Measurements from ENCODE around the gene GPS2.

Gene GPS2

GRCh38 chr17:7309628-7310027 lies 5.5 kb downstream of the GPS2 start:
- Histone ChIP-seq H3K14ac (ENCODE audit: low read length) (no peak overlapping the region), H2AFZ (ENCODE audit: insufficient read depth, low read length, poor library complexity) (no peak overlapping the region), H2AK5ac (ENCODE audit: low read length) (no peak overlapping the region), H4K91ac (ENCODE audit: low read depth, low read length) (no peak overlapping the region), H3K9me3 (ENCODE audit: insufficient read depth, low read depth, low read length) (no peaks in the 10 kb centered on the region), H3K36me3 (ENCODE audit: control insufficient read depth in 1 of 2, insufficient read depth in 2 of 2, low read length in 2 of 2) (peaks cover 35 to 44% of the 10 kb centered on the region in 2 experiments), H3K9ac (ENCODE audit: low read length) (no peak overlapping the region), H3K79me2 (ENCODE audit: control insufficient read depth, insufficient read depth, low read length, poor library complexity) (peaks cover 22% of the 10 kb centered on the region), H2BK12ac (ENCODE audit: low read length) (no peak overlapping the region), H3K4ac (ENCODE audit: low read depth, low read length) (peak overlapping the region; percentile 82), H3K79me1 (ENCODE audit: low read length) (peaks cover 16% of the 10 kb centered on the region), H3K4me1 (ENCODE audit: control insufficient read depth in 1 of 2, insufficient read depth in 2 of 2, low read length in 2 of 2) (peaks cover 4 to 6% of the 10 kb centered on the region in 2 experiments), H3K23ac (ENCODE audit: low read length) (no peak overlapping the region), H3K27ac (ENCODE audit: low read depth, low read length) (no peak overlapping the region), H2BK5ac (ENCODE audit: low read depth, low read length, poor library complexity) (no peak overlapping the region), H3K27me3 (ENCODE audit: insufficient read depth, low read length) (no peaks in the 10 kb centered on the region), H4K8ac (ENCODE audit: low read depth, low read length) (no peak overlapping the region), H2BK120ac (ENCODE audit: insufficient read depth, low read length, poor library complexity) (no peak overlapping the region), H3K4me3 (ENCODE audit: low read depth, low read length) (no peak overlapping the region), H4K12ac (ENCODE audit: low read depth, low read length) (no peak overlapping the region), H3K18ac (ENCODE audit: low read length) (no peak overlapping the region), H3K4me2 (ENCODE audit: low read length) (no peak overlapping the region)
- no peak for DNase-seq
- WGBS (ENCODE audit: extremely low coverage, insufficient coverage, insufficient read length) = no CpG with 5 or more reads among the region's 12 CpGs

DNA sequence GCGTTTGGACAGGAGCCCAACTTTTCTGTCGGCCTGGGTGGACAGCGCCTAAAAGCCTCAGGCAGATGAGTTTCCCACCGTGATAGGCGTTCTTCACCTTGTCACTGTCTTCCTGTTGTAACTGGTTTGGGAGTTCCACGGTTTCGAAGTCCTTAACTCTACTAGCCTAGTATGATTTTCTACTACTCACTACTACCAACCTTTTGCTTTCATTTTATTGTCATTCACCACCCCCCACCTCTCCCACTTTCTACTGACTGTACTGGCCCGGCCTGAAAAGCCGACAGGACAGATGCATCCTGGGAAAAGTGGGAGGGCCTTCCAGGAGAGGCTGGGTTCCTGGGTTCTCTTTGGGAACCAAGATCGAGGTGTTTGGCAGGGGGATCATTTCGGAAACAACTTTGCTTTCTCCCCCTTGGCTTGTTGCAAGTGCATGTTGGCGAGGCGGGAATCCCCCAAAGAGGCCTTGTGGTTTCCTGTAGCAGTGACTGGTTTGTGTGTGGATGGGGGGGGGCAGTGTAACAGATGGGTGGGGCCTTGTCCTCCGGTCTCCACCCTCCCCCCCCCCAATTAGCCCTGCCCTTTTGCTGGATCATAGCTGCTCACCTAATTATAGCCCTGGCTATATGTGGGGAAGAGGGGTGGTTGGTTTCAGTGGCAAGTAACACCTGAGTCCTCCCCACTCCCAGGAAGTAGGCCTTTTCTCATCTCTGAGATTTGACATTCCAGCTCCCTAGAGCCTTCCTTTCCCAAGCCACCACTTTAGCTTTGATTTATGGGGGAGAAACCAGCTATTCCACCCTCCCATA lies 6.3 kb downstream of the GPS2 start:
- Histone ChIP-seq H3K14ac (ENCODE audit: low read length) (peak overlapping the region; percentile 97), H2AFZ (ENCODE audit: insufficient read depth, low read length, poor library complexity) (no peak overlapping the region), H3K4me1 (ENCODE audit: control insufficient read depth in 1 of 2, insufficient read depth in 2 of 2, low read length in 2 of 2) (peaks cover 4 to 5% of the 10 kb centered on the region in 2 experiments), H4K12ac (ENCODE audit: low read depth, low read length) (peak overlapping the region; percentile 69), H3K4me3 (ENCODE audit: low read depth, low read length) (peak overlapping the region; percentile 99), H3K9ac (ENCODE audit: low read length) (peak overlapping the region; percentile 99), H3K4me2 (ENCODE audit: low read length) (peak overlapping the region; percentile 97), H3K36me3 (ENCODE audit: control insufficient read depth in 1 of 2, insufficient read depth in 2 of 2, low read length in 2 of 2) (peaks cover 33 to 41% of the 10 kb centered on the region in 2 experiments), H3K23ac (ENCODE audit: low read length) (no peak overlapping the region), H2AK5ac (ENCODE audit: low read length) (peak overlapping the region; percentile 96), H4K91ac (ENCODE audit: low read depth, low read length) (peak overlapping the region; percentile 94), H3K79me2 (ENCODE audit: control insufficient read depth, insufficient read depth, low read length, poor library complexity) (peaks cover 22% of the 10 kb centered on the region), H3K27ac (ENCODE audit: low read depth, low read length) (peak overlapping the region; percentile 90), H4K8ac (ENCODE audit: low read depth, low read length) (peak overlapping the region; percentile 96), H3K18ac (ENCODE audit: low read length) (peak overlapping the region; percentile 98), H3K79me1 (ENCODE audit: low read length) (peaks cover 16% of the 10 kb centered on the region), H2BK5ac (ENCODE audit: low read depth, low read length, poor library complexity) (peak overlapping the region; percentile 95), H3K9me3 (ENCODE audit: insufficient read depth, low read depth, low read length) (no peaks in the 10 kb centered on the region), H2BK120ac (ENCODE audit: insufficient read depth, low read length, poor library complexity) (peak overlapping the region; percentile 82), H2BK12ac (ENCODE audit: low read length) (no peak overlapping the region), H3K27me3 (ENCODE audit: insufficient read depth, low read length) (no peaks in the 10 kb centered on the region), H3K4ac (ENCODE audit: low read depth, low read length) (peak overlapping the region; percentile 80)
- WGBS (ENCODE audit: extremely low coverage, insufficient coverage, insufficient read length) = no CpG with 5 or more reads among the region's 14 CpGs
- peak; percentile 72 to 82 for DNase-seq

DNA sequence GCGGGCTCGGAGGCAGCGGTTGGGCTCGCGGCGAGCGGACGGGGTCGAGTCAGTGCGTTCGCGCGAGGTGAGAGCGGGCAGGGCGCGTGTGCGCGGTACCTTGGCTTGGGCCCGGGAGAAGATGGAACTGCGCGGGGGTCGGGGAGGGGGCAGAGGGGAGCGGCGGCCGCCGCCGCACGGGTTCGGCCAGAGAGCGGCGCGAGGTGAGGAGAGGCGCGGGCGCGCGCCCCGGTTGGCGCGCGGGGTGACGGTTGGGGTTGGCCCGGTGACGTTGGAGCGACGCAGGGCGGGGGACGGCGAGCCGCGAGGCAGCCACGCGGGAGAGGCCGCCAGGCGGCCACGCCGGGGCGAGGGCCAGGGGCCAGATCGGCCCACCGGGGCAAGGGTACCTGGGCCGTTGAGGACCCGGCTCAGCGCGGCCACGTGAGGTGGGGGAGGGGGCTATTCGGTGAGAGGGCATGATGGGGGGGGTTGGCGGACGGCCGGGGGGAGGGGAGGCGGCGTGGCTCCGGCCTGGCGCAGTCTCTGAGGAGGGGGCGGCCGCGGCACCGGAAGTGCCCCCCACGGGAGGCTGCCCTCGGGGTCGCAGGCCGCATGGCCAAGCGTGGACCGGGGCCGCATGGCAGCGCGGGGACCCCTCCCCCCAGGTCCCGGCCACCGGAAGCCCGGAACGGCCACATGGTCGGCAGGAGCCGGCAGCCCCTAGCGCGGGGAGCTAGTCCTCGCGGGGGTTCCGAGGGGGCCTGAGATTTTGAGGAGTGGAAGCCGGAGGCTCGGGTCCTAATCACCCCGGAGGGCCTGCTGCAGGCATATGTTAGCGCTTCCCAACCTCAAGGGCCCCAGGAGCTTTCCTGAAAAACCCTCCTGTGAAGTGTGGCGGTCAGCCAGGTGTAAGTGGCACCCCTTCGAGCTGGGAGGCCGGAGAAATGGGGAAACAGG lies 7.2 kb downstream of the GPS2 start:
- Histone ChIP-seq H3K9me3 (ENCODE audit: insufficient read depth, low read depth, low read length) (no peaks in the 10 kb centered on the region), H3K79me1 (ENCODE audit: low read length) (peaks cover 16% of the 10 kb centered on the region), H4K12ac (ENCODE audit: low read depth, low read length) (peak overlapping the region; percentile 88), H2BK12ac (ENCODE audit: low read length) (no peak overlapping the region), H3K23ac (ENCODE audit: low read length) (no peak overlapping the region), H3K79me2 (ENCODE audit: control insufficient read depth, insufficient read depth, low read length, poor library complexity) (peaks cover 22% of the 10 kb centered on the region), H3K14ac (ENCODE audit: low read length) (peak overlapping the region; percentile 97), H3K18ac (ENCODE audit: low read length) (peak overlapping the region; percentile 98), H2BK5ac (ENCODE audit: low read depth, low read length, poor library complexity) (peak overlapping the region; percentile 95), H4K8ac (ENCODE audit: low read depth, low read length) (peak overlapping the region; percentile 96), H4K91ac (ENCODE audit: low read depth, low read length) (peak overlapping the region; percentile 94), H3K27ac (ENCODE audit: low read depth, low read length) (peak overlapping the region; percentile 90), H3K4me3 (ENCODE audit: low read depth, low read length) (peak overlapping the region; percentile 99), H3K36me3 (ENCODE audit: control insufficient read depth in 1 of 2, insufficient read depth in 2 of 2, low read length in 2 of 2) (peaks cover 26 to 32% of the 10 kb centered on the region in 2 experiments), H3K9ac (ENCODE audit: low read length) (peak overlapping the region; percentile 99), H2AK5ac (ENCODE audit: low read length) (peak overlapping the region; percentile 98), H3K27me3 (ENCODE audit: insufficient read depth, low read length) (no peaks in the 10 kb centered on the region), H3K4me1 (ENCODE audit: control insufficient read depth in 1 of 2, insufficient read depth in 2 of 2, low read length in 2 of 2) (peaks cover 4% of the 10 kb centered on the region in 2 experiments), H2AFZ (ENCODE audit: insufficient read depth, low read length, poor library complexity) (peak overlapping the region; percentile 89), H3K4me2 (ENCODE audit: low read length) (peak overlapping the region; percentile 97), H2BK120ac (ENCODE audit: insufficient read depth, low read length, poor library complexity) (peak overlapping the region; percentile 82), H3K4ac (ENCODE audit: low read depth, low read length) (peak overlapping the region; percentile 80)
- DNase-seq = peak in 1 of 2 donors; percentile 33
- no CpG with 5 or more reads among the region's 104 CpGs for WGBS (ENCODE audit: extremely low coverage, insufficient coverage, insufficient read length)

Measured in trophoblast cell (in vitro differentiated cells and primary cell).